GM12864 (cell line): ENCODE results near the gene OR2H2.

Experiments used
- DNase-seq: peaks from one replicate; pipeline ENCODE4 v3.0.0-alpha.2; 2011; ENCODE audit warnings: low read depth
- H3K4me3 ChIP-seq: 2 replicates; pipeline ENCODE4 v1.5.1; 2011; ENCODE audit warnings: mild to moderate bottlenecking, low read depth, low read length, control low read depth
- CTCF ChIP-seq: IDR thresholded peaks from 2 replicates; pipeline ENCODE4 v1.5.1; 2011; ENCODE audit warnings: low read depth, mild to moderate bottlenecking, moderate library complexity, low read length, control low read depth, inconsistent platforms; ENCODE audit errors: missing control alignments

Gene OR2H2

DNA sequence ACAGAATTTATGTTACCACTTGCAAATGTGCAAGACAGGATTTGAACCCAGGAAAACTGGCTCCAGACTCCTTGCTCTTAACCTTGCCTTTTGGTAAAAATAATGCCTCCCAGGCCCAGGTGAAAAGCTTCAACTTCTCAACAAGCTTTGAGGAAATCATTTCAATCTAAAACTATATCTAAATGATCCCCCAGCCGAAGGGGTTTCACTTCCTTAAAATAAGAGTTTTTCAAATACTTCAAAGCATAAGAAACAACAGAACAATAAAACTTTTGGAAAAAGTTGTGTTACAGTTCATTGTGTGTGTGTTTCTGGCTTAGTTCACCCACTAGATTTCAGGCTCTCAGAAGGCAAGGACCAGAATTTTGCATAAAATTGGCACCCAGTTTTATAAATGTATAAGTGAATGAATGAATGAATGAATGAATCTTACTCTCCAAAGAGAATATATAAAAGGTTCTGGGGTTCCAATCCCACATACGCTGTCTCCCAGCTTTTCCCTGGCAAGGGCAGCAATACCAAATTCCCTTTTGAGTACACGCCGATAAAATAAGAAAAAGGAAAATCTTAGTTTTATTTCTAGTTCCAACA, 5.4 kb downstream of the OR2H2 start:
- DNase-seq: no peak
- no peak overlapping the region for H3K4me3 ChIP-seq
- no peak for TF ChIP-seq CTCF

- DNase-seq: no peak
- no peak overlapping the region for H3K4me3 ChIP-seq
- TF ChIP-seq CTCF: no peak
Measured at GRCh38 chr6:29591677-29592076, 6.8 kb downstream of the OR2H2 start.

- H3K4me3 ChIP-seq: no peak overlapping the region
- TF ChIP-seq CTCF: no peak
- no peak for DNase-seq
Measured at GRCh38 chr6:29593199-29593855, 8.4 kb downstream of the OR2H2 start.

GRCh38 chr6:29596381-29596900, 11.5 kb downstream of the OR2H2 start:
- no peak overlapping the region for H3K4me3 ChIP-seq
- DNase-seq: no peak
- TF ChIP-seq CTCF: no peak

- DNase-seq: no peak
- H3K4me3 ChIP-seq: no peak overlapping the region
- no peak for TF ChIP-seq CTCF
Measured at GRCh38 chr6:29597184-29597583, 12.3 kb downstream of the OR2H2 start.

DNA sequence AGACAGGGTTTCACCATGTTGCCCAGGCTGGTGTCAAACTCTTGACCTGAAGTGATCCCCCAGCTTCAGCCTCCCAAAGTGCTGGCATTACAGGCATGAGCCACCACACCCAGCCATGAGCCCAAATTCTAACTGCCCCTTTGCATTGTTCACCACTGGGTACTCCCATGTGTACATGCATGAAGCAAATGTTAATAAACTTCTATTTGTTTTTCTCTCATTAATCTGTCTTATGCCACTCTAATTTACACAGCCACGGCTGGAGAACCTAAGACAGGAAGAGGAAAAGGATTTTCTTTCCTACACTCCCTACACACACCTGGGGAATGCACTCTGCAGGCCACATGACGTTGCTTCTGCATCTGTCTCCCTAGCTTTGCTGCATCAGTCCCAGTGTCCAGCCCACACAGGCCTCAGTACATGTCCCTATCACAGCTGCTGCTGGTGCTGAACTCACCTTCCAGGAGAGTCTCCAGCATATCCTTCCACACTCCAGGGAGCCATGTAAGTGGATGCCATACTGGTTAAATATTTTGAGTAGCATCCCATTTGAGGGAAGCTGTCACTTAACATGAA, 13.3 kb downstream of the OR2H2 start:
- no peak for DNase-seq
- TF ChIP-seq CTCF: no peak
- H3K4me3 ChIP-seq: no peak overlapping the region
